Activated naive CD8-positive, alpha-beta T cell treated with anti-CD3 and anti-CD28 coated beads, Interleukin-2, amount 10 ng/mL, durations not matched to agents 7 days and 5 days (primary cell): Measurements from ENCODE around the gene NEURL3. TPM values are rescaled to one million over a fixed set of nuclear protein-coding genes. Genes with fewer than 3 reads are reported as not detected.

Experiments
- ATAC-seq: fragments of 150-1000 bp; cut with Tn5 transposase; one replicate; pipeline ENCODE4 v1.10.0; 2021; ENCODE audit warnings: low read depth, moderate library complexity
- POLR2A ChIA-PET: fragments of 350-600 bp; sonication (Branson Sonifier 250); formaldehyde crosslinking; loops from one replicate; lab custom pipeline; 2021; ENCODE audit warnings: antibody characterized with exemption; lab: Charles Lee
- DNase-seq: peaks from one replicate; pipeline ENCODE4 v3.0.0; 2021
- H3K27ac Mint-ChIP-seq: one replicate; pipeline ENCODE4 v1.8.0; 2022; ENCODE audit warnings: mild to moderate bottlenecking, mixed read lengths
- H3K27me3 Mint-ChIP-seq: one replicate; pipeline ENCODE4 v1.8.0; 2022; ENCODE audit warnings: mild to moderate bottlenecking, moderate library complexity, mixed read lengths
- H3K36me3 Mint-ChIP-seq: one replicate; pipeline ENCODE4 v1.8.0; 2021; ENCODE audit warnings: mild to moderate bottlenecking, mixed read lengths
- H3K4me1 Mint-ChIP-seq: one replicate; pipeline ENCODE4 v1.8.0; 2021; ENCODE audit warnings: mixed read lengths
- H3K4me3 Mint-ChIP-seq: one replicate; pipeline ENCODE4 v1.8.0; 2022; ENCODE audit warnings: mild to moderate bottlenecking, moderate library complexity, mixed read lengths
- H3K9me3 Mint-ChIP-seq: one replicate; pipeline ENCODE4 v1.8.0; 2021; ENCODE audit warnings: mixed read lengths
- total RNA-seq, 2 experiments: library from RNA; stranded (reverse); gene quantifications; one replicate each; pipeline ENCODE4 v1.2.3, GENCODE V29; 2021

Gene NEURL3
- total RNA-seq, 2 experiments from 2014 or later, result 0.17 TPM; not detected in 1

- H3K27me3 Mint-ChIP-seq, result peaks cover 2% of the 10 kb centered on the region
- DNase-seq (peak; percentile 87), ATAC-seq (peak; percentile 49)
- peak overlapping the region; percentile 96 for H3K27ac Mint-ChIP-seq
- H3K9me3 Mint-ChIP-seq, result no peaks in the 10 kb centered on the region
- H3K4me3 Mint-ChIP-seq, result peak overlapping the region; percentile 93
- H3K4me1 Mint-ChIP-seq, result peaks cover 39% of the 10 kb centered on the region
- H3K36me3 Mint-ChIP-seq, result peaks cover 9% of the 10 kb centered on the region
- POLR2A ChIA-PET, result interaction anchor here (0.6 to 5.1 kb wide), 16 partner anchors 11 to 575 kb away, joined by 3 to 93 read pairs (median 4); partner anchors contain the start of gene ANKRD39
Measured at GRCh38 chr2:96537066-96537733, 32.0 kb upstream of the NEURL3 start.

- Mint-ChIP-seq H3K4me1 (peaks cover 43% of the 10 kb centered on the region), H3K27ac (peak within 1 kb of the TSS; percentile 96), H3K36me3 (peaks cover 8% of the 10 kb centered on the region), H3K27me3 (peaks cover 2% of the 10 kb centered on the region), H3K9me3 (no peaks in the 10 kb centered on the region), H3K4me3 (peak within 1 kb of the TSS; percentile 93)
- ATAC-seq (peak; percentile 58), DNase-seq (peak; percentile 90)
- POLR2A ChIA-PET, result interaction anchor here (0.6 to 5.1 kb wide), 14 partner anchors 10 to 576 kb away, joined by 3 to 93 read pairs (median 5); no protein-coding TSS in a partner anchor
Measured at GRCh38 chr2:96536445-96537065, 31.4 kb upstream of the NEURL3 start, which contains the start of gene ARID5A. TSS of gene ARID5A (plus strand) at chr2:96536752. CDS start at chr2:96536827, 75 bp downstream.

GRCh38 chr2:96535331-96535730 is 30.2 kb upstream of the NEURL3 start:
- no peak for DNase-seq
- ATAC-seq, result no peak
- no peaks in the 10 kb centered on the region for H3K9me3 Mint-ChIP-seq
- H3K4me3 Mint-ChIP-seq, result no peak overlapping the region
- peaks cover 6% of the 10 kb centered on the region for H3K36me3 Mint-ChIP-seq
- peaks cover 2% of the 10 kb centered on the region for H3K27me3 Mint-ChIP-seq
- H3K27ac Mint-ChIP-seq, result no peak overlapping the region
- POLR2A ChIA-PET, result interaction anchor here (0.6 to 5.1 kb wide), 7 partner anchors 9 to 447 kb away, joined by 3 to 93 read pairs (median 5); partner anchors contain the start of gene CNNM3
- peaks cover 44% of the 10 kb centered on the region for H3K4me1 Mint-ChIP-seq

- DNase-seq, result no peak
- H3K27me3 Mint-ChIP-seq, result peaks cover 2% of the 10 kb centered on the region
- H3K4me1 Mint-ChIP-seq, result peaks cover 42% of the 10 kb centered on the region
- POLR2A ChIA-PET, result interaction anchor here (0.8 to 5.1 kb wide), 3 partner anchors 9 to 282 kb away, joined by 3 to 93 read pairs (median 3); partner anchors contain the start of gene CNNM3
- H3K27ac Mint-ChIP-seq, result no peak overlapping the region
- H3K9me3 Mint-ChIP-seq, result no peaks in the 10 kb centered on the region
- no peak for ATAC-seq
- peaks cover 4% of the 10 kb centered on the region for H3K36me3 Mint-ChIP-seq
- no peak overlapping the region for H3K4me3 Mint-ChIP-seq
Measured at GRCh38 chr2:96534701-96535181, 29.6 kb upstream of the NEURL3 start.

- no peak for DNase-seq
- Mint-ChIP-seq H3K27ac (no peak overlapping the region), H3K4me1 (peaks cover 36% of the 10 kb centered on the region), H3K4me3 (no peak overlapping the region), H3K9me3 (no peaks in the 10 kb centered on the region), H3K27me3 (no peaks in the 10 kb centered on the region), H3K36me3 (peaks cover 2% of the 10 kb centered on the region)
- no peak for ATAC-seq
- POLR2A ChIA-PET, result interaction anchor here (2.0 kb wide), 1 partner anchor 10 kb away, joined by 7 read pairs; no protein-coding TSS in a partner anchor
Measured at GRCh38 chr2:96534141-96534540, 29.0 kb upstream of the NEURL3 start.

- Mint-ChIP-seq H3K27me3 (no peaks in the 10 kb centered on the region), H3K27ac (no peak overlapping the region), H3K4me3 (no peak overlapping the region), H3K36me3 (no peaks in the 10 kb centered on the region), H3K9me3 (no peaks in the 10 kb centered on the region), H3K4me1 (peaks cover 38% of the 10 kb centered on the region)
- POLR2A ChIA-PET, result interaction anchor here (2.0 kb wide), 1 partner anchor 10 kb away, joined by 7 read pairs; no protein-coding TSS in a partner anchor
- ATAC-seq (no peak), DNase-seq (no peak)
Measured at GRCh38 chr2:96533292-96534073, 28.3 kb upstream of the NEURL3 start.

- H3K4me1 Mint-ChIP-seq, result peaks cover 43% of the 10 kb centered on the region
- H3K27me3 Mint-ChIP-seq, result no peaks in the 10 kb centered on the region
- ATAC-seq (no peak), DNase-seq (no peak)
- H3K9me3 Mint-ChIP-seq, result no peaks in the 10 kb centered on the region
- POLR2A ChIA-PET, result interaction anchor here (2.0 kb wide), 1 partner anchor 9 kb away, joined by 7 read pairs; no protein-coding TSS in a partner anchor
- peak overlapping the region; percentile 71 for H3K4me3 Mint-ChIP-seq
- H3K27ac Mint-ChIP-seq, result peak overlapping the region; percentile 76
- no peaks in the 10 kb centered on the region for H3K36me3 Mint-ChIP-seq
Measured at GRCh38 chr2:96532641-96533291, 27.6 kb upstream of the NEURL3 start.

- ATAC-seq (peak; percentile 27), DNase-seq (peak; percentile 67)
- POLR2A ChIA-PET, result interaction anchor here (0.5 to 2.0 kb wide), 5 partner anchors 8 to 326 kb away, joined by 3 to 7 read pairs (median 4); no protein-coding TSS in a partner anchor
- peak overlapping the region; percentile 71 for H3K4me3 Mint-ChIP-seq
- peak overlapping the region; percentile 76 for H3K27ac Mint-ChIP-seq
- no peaks in the 10 kb centered on the region for H3K27me3 Mint-ChIP-seq
- H3K4me1 Mint-ChIP-seq, result peaks cover 45% of the 10 kb centered on the region
- no peaks in the 10 kb centered on the region for H3K9me3 Mint-ChIP-seq
- H3K36me3 Mint-ChIP-seq, result no peaks in the 10 kb centered on the region
Measured at GRCh38 chr2:96531872-96532505, 26.8 kb upstream of the NEURL3 start.

- POLR2A ChIA-PET, result interaction anchor here (0.5 to 1.3 kb wide), 4 partner anchors 8 to 327 kb away, joined by 3 to 5 read pairs (median 4); no protein-coding TSS in a partner anchor
- DNase-seq (no peak), ATAC-seq (no peak)
- peaks cover 50% of the 10 kb centered on the region for H3K4me1 Mint-ChIP-seq
- H3K9me3 Mint-ChIP-seq, result no peaks in the 10 kb centered on the region
- H3K27ac Mint-ChIP-seq, result peak overlapping the region; percentile 76
- no peaks in the 10 kb centered on the region for H3K27me3 Mint-ChIP-seq
- H3K36me3 Mint-ChIP-seq, result no peaks in the 10 kb centered on the region
- peak overlapping the region; percentile 71 for H3K4me3 Mint-ChIP-seq
Measured at GRCh38 chr2:96531366-96531765, 26.2 kb upstream of the NEURL3 start.

GRCh38 chr2:96530474-96531357 is 25.6 kb upstream of the NEURL3 start:
- POLR2A ChIA-PET, result interaction anchor here (0.6 to 8.4 kb wide), 3 partner anchors 6 to 208 kb away, joined by 3 to 93 read pairs (median 5); partner anchors contain the start of gene ARID5A
- Mint-ChIP-seq H3K36me3 (no peaks in the 10 kb centered on the region), H3K4me1 (peaks cover 50% of the 10 kb centered on the region), H3K4me3 (no peak overlapping the region), H3K9me3 (no peaks in the 10 kb centered on the region), H3K27ac (no peak overlapping the region), H3K27me3 (peaks cover 2% of the 10 kb centered on the region)
- no peak for ATAC-seq
- DNase-seq, result no peak

GRCh38 chr2:96530144-96530430 is 24.9 kb upstream of the NEURL3 start:
- Mint-ChIP-seq H3K36me3 (no peaks in the 10 kb centered on the region), H3K4me3 (no peak overlapping the region), H3K9me3 (no peaks in the 10 kb centered on the region), H3K27me3 (peaks cover 2% of the 10 kb centered on the region), H3K4me1 (peaks cover 52% of the 10 kb centered on the region), H3K27ac (no peak overlapping the region)
- POLR2A ChIA-PET, result interaction anchor here (0.6 to 8.4 kb wide), 2 partner anchors 7 to 208 kb away, joined by 3 to 93 read pairs; partner anchors contain the start of gene ARID5A
- ATAC-seq, result no peak
- DNase-seq, result no peak
